Mesenchymal stem cell (in vitro differentiated cells and primary cell): ENCODE measurements around the gene PCDHA7. TPM values are rescaled to one million over a fixed set of nuclear protein-coding genes. Genes with fewer than 3 reads are reported as not detected.
"Not testable (repeated sequence)": the region's sequence is repeated elsewhere in the genome, so short reads cannot be mapped to it uniquely, and the experiment has no call there.

Source experiments
- DNase-seq: peaks from one replicate; pipeline ENCODE4 v3.0.0-alpha.2; 2013
- H2AFZ ChIP-seq: one replicate; pipeline ENCODE4 v1.6.1; 2013; ENCODE audit warnings: low read depth, mild to moderate bottlenecking, control low read depth, inconsistent platforms, low read length, moderate library complexity
- H2AK5ac ChIP-seq: 2 replicates; pipeline ENCODE4 v1.6.1; 2013; ENCODE audit warnings: low read length, moderate library complexity, mild to moderate bottlenecking, inconsistent platforms; ENCODE audit not compliant: severe bottlenecking
- H2BK120ac ChIP-seq: one replicate; pipeline ENCODE4 v1.6.1; 2013; ENCODE audit warnings: low read depth, mild to moderate bottlenecking, inconsistent platforms, low read length, moderate library complexity
- H2BK12ac ChIP-seq, 2 experiments: one replicate each; pipeline ENCODE4 v1.6.1; 2013; ENCODE audit warnings: inconsistent platforms in 2 of 2, low read length in 2 of 2, mild to moderate bottlenecking in 2 of 2, moderate library complexity in 2 of 2, control low read depth in 1 of 2
- H2BK15ac ChIP-seq: one replicate; pipeline ENCODE4 v1.6.1; 2013; ENCODE audit warnings: mild to moderate bottlenecking, low read depth, inconsistent platforms; ENCODE audit not compliant: poor library complexity, severe bottlenecking
- H2BK5ac ChIP-seq: 2 replicates; pipeline ENCODE4 v1.6.1; 2013; ENCODE audit warnings: low read depth, mild to moderate bottlenecking, low read length, control low read depth, inconsistent platforms; ENCODE audit not compliant: poor library complexity, severe bottlenecking
- H3K14ac ChIP-seq, 2 experiments: one replicate each; pipeline ENCODE4 v1.6.1; 2013; ENCODE audit warnings: inconsistent platforms in 2 of 2, low read length in 2 of 2, control low read depth in 1 of 2, mild to moderate bottlenecking in 1 of 2, moderate library complexity in 1 of 2
- H3K18ac ChIP-seq, 2 experiments: one replicate each; pipeline ENCODE4 v1.6.1; 2013; ENCODE audit warnings: inconsistent platforms in 2 of 2, low read length in 2 of 2, control low read depth in 1 of 2, low read depth in 1 of 2, mild to moderate bottlenecking in 1 of 2
- H3K23ac ChIP-seq, 2 experiments: one replicate each; pipeline ENCODE4 v1.6.1; 2013; ENCODE audit warnings: inconsistent platforms in 2 of 2, low read length in 2 of 2, mild to moderate bottlenecking in 2 of 2, moderate library complexity in 2 of 2, control low read depth in 1 of 2
- H3K27ac ChIP-seq: 2 replicates; pipeline ENCODE4 v1.5.1; 2013; ENCODE audit warnings: mild to moderate bottlenecking, moderate library complexity, low read length, control low read depth, inconsistent platforms; ENCODE audit not compliant: poor library complexity, severe bottlenecking
- H3K27me3 ChIP-seq, 2 experiments: 2 replicates each; pipeline versions ENCODE4 v1.6.1 to v1.7.0; 2013; ENCODE audit warnings: low read length in 2 of 2, mild to moderate bottlenecking in 2 of 2, moderate library complexity in 2 of 2, control low read depth in 1 of 2, inconsistent platforms in 1 of 2; ENCODE audit not compliant: control insufficient read depth in 1 of 2, insufficient read depth in 1 of 2
- H3K36me3 ChIP-seq, 2 experiments: 2 replicates each; pipeline versions ENCODE4 v1.6.1 to v1.7.0; 2013; ENCODE audit warnings: low read length in 2 of 2, control low read depth in 1 of 2, inconsistent platforms in 1 of 2, low read depth in 1 of 2, mild to moderate bottlenecking in 1 of 2; ENCODE audit not compliant: insufficient read depth in 2 of 2, control insufficient read depth in 1 of 2
- H3K4ac ChIP-seq, 2 experiments: one replicate each; pipeline ENCODE4 v1.6.1; 2013; ENCODE audit warnings: inconsistent platforms in 2 of 2, low read length in 2 of 2, mild to moderate bottlenecking in 2 of 2, moderate library complexity in 2 of 2, control low read depth in 1 of 2, low read depth in 1 of 2
- H3K4me1 ChIP-seq: 2 replicates; pipeline ENCODE4 v1.6.1; 2013; ENCODE audit warnings: low read depth, low read length, control low read depth; ENCODE audit not compliant: control insufficient read depth, insufficient read depth
- H3K4me2 ChIP-seq: 2 replicates; pipeline ENCODE4 v1.6.1; 2013; ENCODE audit warnings: low read length, mild to moderate bottlenecking, inconsistent platforms; ENCODE audit not compliant: poor library complexity, severe bottlenecking
- H3K4me3 ChIP-seq, 2 experiments: 2 replicates each; pipeline versions ENCODE4 v1.5.1 to v1.7.0; 2013; ENCODE audit warnings: low read length in 2 of 2, mild to moderate bottlenecking in 2 of 2, control low read depth in 1 of 2, low read depth in 1 of 2; ENCODE audit not compliant: insufficient read depth in 1 of 2
- H3K79me1 ChIP-seq: replicated peaks from 2 replicates; pipeline ENCODE4 v1.6.1; 2013; ENCODE audit warnings: mild to moderate bottlenecking, control low read depth, low read length, inconsistent platforms; ENCODE audit not compliant: poor library complexity, severe bottlenecking
- H3K9ac ChIP-seq: 2 replicates; pipeline ENCODE4 v1.7.0; 2013; ENCODE audit warnings: mild to moderate bottlenecking, low read length, moderate library complexity
- H3K9me3 ChIP-seq: 2 replicates; pipeline ENCODE4 v1.7.0; 2013; ENCODE audit warnings: mild to moderate bottlenecking, low read length; ENCODE audit not compliant: control insufficient read depth
- H4K8ac ChIP-seq: one replicate; pipeline ENCODE4 v1.6.1; 2013; ENCODE audit warnings: inconsistent platforms, mild to moderate bottlenecking, low read length, moderate library complexity
- H4K91ac ChIP-seq: one replicate; pipeline ENCODE4 v1.6.1; 2013; ENCODE audit warnings: mild to moderate bottlenecking, low read length, inconsistent platforms
- WGBS: methylation state at CpG from one replicate; pipeline ENCODE4 v1.1.7; 2013; ENCODE audit warnings: mixed read lengths; 5-methylcytosine and 5-hydroxymethylcytosine counted together
- polyA plus RNA-seq, 2 experiments: library from polyadenylated mRNA; stranded (reverse); fragments of 200-250 nt; gene quantifications; one replicate each; pipeline ENCODE4 v1.2.3, GENCODE V29; 2013

The PCDHA7 gene, protein sequence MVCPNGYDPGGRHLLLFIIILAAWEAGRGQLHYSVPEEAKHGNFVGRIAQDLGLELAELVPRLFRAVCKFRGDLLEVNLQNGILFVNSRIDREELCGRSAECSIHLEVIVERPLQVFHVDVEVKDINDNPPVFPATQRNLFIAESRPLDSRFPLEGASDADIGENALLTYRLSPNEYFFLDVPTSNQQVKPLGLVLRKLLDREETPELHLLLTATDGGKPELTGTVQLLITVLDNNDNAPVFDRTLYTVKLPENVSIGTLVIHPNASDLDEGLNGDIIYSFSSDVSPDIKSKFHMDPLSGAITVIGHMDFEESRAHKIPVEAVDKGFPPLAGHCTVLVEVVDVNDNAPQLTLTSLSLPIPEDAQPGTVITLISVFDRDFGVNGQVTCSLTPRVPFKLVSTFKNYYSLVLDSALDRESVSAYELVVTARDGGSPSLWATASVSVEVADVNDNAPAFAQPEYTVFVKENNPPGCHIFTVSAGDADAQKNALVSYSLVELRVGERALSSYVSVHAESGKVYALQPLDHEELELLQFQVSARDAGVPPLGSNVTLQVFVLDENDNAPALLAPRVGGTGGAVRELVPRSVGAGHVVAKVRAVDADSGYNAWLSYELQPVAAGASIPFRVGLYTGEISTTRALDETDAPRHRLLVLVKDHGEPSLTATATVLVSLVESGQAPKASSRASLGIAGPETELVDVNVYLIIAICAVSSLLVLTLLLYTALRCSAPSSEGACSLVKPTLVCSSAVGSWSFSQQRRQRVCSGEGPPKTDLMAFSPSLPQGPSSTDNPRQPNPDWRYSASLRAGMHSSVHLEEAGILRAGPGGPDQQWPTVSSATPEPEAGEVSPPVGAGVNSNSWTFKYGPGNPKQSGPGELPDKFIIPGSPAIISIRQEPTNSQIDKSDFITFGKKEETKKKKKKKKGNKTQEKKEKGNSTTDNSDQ
- 0.37 TPM for polyA plus RNA-seq (2013, experiment 1 of 2)
- polyA plus RNA-seq (2013, experiment 2 of 2), result 0.45 TPM

GRCh38 chr5:140833993-140834392, at the start of gene PCDHA7:
PCDHA7 (plus strand) TSS chr5:140834269; CDS start chr5:140834384, 115 bp downstream.
- Histone ChIP-seq H3K4me2 (no peak within 1 kb of the TSS), H2BK120ac (no peak within 1 kb of the TSS), H3K23ac (no peak within 1 kb of the TSS), H3K9ac (no peak within 1 kb of the TSS), H4K91ac (no peak within 1 kb of the TSS), H3K27ac (no peak within 1 kb of the TSS), H3K18ac (no peak within 1 kb of the TSS), H2BK15ac (no peak within 1 kb of the TSS), H2AK5ac (no peak within 1 kb of the TSS), H2AFZ (no peak within 1 kb of the TSS), H3K4ac (no peak within 1 kb of the TSS), H4K8ac (no peak within 1 kb of the TSS), H2BK5ac (no peak within 1 kb of the TSS), H2BK12ac (no peak within 1 kb of the TSS), H3K36me3 (peaks cover 0 to 26% of the 10 kb centered on the region in 2 experiments), H3K9me3 (peaks cover 45% of the 10 kb centered on the region), H3K4me3 (peak within 1 kb of the TSS in 1 of 2 experiments; percentile 53), H3K79me1 (peaks cover 8% of the 10 kb centered on the region), H3K14ac (no peak within 1 kb of the TSS), H3K27me3 (no peaks in the 10 kb centered on the region), H3K4me1 (peaks cover 2% of the 10 kb centered on the region)
- WGBS, result 87% methylated on average over 7 of the region's 8 CpGs
- no peak for DNase-seq

GRCh38 chr5:140785905-140786686, 48.0 kb upstream of the PCDHA7 start, which contains the start of gene PCDHA1:
PCDHA1 (plus strand) TSS chr5:140786140.
- H3K27me3 ChIP-seq, result no peaks in the 10 kb centered on the region
- no peaks in the 10 kb centered on the region for H3K4me1 ChIP-seq
- no peak within 1 kb of the TSS for H4K8ac ChIP-seq
- H2AFZ ChIP-seq, result no peak within 1 kb of the TSS
- no peak for DNase-seq
- H2BK12ac ChIP-seq, result no peak within 1 kb of the TSS
- H3K4me3 ChIP-seq, result peak within 1 kb of the TSS in 1 of 2 experiments; percentile 2
- 89% methylated on average over 29 of the region's 29 CpGs for WGBS
- no peak within 1 kb of the TSS for H3K9ac ChIP-seq
- H3K18ac ChIP-seq, result no peak within 1 kb of the TSS
- H3K9me3 ChIP-seq, result peaks cover 85% of the 10 kb centered on the region
- H2AK5ac ChIP-seq, result no peak within 1 kb of the TSS
- no peak within 1 kb of the TSS for H3K14ac ChIP-seq
- no peak within 1 kb of the TSS for H2BK5ac ChIP-seq
- H4K91ac ChIP-seq, result no peak within 1 kb of the TSS
- H3K4ac ChIP-seq, result no peak within 1 kb of the TSS
- H3K36me3 ChIP-seq, result no peaks in the 10 kb centered on the region
- H3K79me1 ChIP-seq, result no peaks in the 10 kb centered on the region
- no peak within 1 kb of the TSS for H3K23ac ChIP-seq
- no peak within 1 kb of the TSS for H3K27ac ChIP-seq
- no peak within 1 kb of the TSS for H3K4me2 ChIP-seq
- H2BK120ac ChIP-seq, result no peak within 1 kb of the TSS
- H2BK15ac ChIP-seq, result no peak within 1 kb of the TSS

GRCh38 chr5:140787422-140787821, 46.6 kb upstream of the PCDHA7 start:
- not testable (repeated sequence) for H2BK15ac ChIP-seq, H3K18ac ChIP-seq, H4K8ac ChIP-seq, H3K79me1 ChIP-seq, H4K91ac ChIP-seq, H2BK120ac ChIP-seq, H3K4me3 ChIP-seq, H3K23ac ChIP-seq, H3K36me3 ChIP-seq, H2BK12ac ChIP-seq, H3K9ac ChIP-seq, H2AFZ ChIP-seq, H3K14ac ChIP-seq, DNase-seq, H2AK5ac ChIP-seq, H3K27ac ChIP-seq, H3K4ac ChIP-seq, H3K27me3 ChIP-seq, H3K4me2 ChIP-seq, H2BK5ac ChIP-seq, H3K4me1 ChIP-seq
- 96% methylated on average over 44 of the region's 44 CpGs for WGBS
- peaks cover 82% of the 10 kb centered on the region for H3K9me3 ChIP-seq
